GM19452 (cell line): ENCODE results near the gene KCNJ12.
"Not testable (repeated sequence)": the region's sequence is repeated elsewhere in the genome, so short reads cannot be mapped to it uniquely, and the experiment has no call there.

Experiments used
- ATAC-seq: cut with Tn5 transposase; IDR thresholded peaks from one replicate; pipeline ENCODE4 v1.9.1; 2021; ENCODE audit not compliant: unreplicated experiment

The KCNJ12 gene

DNA sequence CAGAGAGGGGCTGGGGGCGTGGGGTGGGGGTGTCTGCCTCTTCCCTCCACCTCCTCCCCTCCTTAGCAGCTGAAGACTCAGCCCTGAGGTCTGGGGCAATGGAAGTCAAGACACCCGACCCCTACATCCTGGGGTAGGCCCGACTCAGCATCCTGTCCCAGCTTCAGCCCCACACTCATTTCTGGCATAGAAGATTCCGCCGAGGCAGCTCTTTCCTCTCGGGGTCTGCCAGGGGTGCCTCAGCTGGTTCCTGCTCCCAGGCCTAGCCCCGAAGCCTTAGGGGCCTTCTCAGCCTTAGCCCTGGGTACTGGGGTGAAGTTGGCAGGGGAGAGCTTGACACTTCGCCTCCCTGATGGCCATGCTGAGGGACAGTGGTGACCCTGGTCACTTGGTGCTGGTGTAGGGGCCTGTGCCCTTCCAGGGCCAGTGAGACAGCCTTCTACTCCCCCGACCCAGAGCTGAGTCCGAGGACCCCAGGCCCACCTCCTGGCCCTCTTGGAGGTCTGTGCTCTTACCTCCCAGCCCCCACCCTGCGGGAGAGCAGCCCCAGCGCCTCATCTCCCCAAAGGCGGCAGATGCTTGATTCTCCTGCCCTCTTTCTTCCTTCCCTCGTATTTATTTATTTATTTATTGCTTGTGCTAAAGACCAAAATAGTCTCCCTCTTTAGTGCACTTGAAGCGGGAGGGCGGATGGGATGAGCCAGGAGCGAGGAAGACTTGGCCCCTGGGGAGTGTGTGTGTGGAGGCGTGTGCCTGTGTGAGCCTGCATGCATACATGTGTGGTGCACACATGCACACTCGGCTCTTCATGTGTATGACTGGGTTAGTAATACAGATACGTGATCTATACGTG is 42.5 kb downstream of the KCNJ12 start:
- no peak for ATAC-seq

DNA sequence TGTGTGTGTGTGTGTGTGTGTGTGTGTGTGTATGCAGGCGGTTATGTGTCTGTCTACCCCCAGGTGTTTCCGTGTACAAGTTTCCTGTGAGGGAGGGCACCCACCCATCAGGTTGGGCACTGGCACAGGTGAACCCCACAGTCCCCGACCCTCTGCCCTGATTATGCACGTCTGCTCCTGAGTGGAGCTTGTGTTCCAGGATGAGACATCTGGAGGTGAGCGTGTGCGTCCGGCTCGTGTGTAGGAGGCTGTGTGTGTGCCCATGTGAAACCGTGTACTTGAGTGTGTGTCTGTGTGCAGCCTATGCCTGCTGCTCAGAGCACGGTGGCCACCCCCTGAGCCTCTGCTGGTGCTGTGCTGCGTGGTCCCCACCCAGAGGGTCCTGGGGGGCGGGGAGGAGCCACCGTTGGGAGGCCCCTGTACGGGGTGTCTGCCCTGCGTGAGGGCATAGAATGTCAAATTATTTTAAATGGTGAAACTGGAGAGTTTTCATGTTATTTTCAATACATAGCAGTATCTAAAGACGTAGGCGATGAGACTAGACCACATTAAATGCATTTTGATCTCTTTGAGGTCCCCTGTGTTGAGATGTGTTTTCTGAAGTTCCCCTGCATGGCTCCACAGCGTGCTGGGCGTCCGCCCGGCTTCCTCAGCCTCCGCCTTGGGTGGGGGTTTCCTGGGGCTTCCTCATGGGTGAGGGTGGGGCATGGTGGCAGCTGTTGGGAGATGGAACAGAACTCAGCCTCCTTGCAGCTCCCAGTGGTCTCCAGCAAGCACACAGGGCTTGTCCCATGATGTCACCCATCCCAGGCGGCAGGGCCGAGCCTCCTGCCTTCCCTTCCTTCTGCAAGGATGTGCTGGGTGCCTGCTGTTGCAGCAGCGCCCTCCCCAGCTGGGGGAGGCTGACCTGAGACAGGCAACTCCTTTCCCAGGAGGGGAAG is 43.4 kb downstream of the KCNJ12 start:
- ATAC-seq = no peak

DNA sequence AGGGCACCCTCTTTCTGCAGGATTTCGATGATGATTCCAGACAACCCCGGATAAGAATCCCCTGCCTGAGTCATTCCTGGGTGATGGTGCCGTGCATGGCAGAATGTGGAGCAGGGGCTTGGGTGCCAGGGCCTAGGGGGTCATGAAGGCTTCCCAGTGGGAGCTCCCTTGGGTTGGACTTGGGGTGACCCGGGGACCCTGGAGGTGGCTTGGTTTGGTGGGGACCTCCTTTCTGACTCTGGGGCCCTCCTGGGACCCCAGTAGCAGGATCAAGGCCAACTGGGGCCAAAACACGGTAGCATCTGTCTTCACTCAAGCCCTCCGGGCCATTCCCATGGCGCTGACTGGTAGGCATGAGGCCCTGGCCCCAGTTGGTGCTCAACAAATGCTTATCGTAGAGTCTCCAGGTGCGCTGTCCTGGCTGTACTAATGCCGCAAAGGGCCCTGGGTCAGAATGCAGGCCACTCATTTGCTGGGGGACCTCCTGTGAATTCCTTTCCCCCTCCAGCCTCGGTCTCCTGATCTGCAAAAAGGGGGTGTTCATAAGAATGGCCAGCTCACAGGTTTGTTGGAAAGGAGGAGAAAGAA is 44.4 kb downstream of the KCNJ12 start:
- ATAC-seq = not testable (repeated sequence)

DNA sequence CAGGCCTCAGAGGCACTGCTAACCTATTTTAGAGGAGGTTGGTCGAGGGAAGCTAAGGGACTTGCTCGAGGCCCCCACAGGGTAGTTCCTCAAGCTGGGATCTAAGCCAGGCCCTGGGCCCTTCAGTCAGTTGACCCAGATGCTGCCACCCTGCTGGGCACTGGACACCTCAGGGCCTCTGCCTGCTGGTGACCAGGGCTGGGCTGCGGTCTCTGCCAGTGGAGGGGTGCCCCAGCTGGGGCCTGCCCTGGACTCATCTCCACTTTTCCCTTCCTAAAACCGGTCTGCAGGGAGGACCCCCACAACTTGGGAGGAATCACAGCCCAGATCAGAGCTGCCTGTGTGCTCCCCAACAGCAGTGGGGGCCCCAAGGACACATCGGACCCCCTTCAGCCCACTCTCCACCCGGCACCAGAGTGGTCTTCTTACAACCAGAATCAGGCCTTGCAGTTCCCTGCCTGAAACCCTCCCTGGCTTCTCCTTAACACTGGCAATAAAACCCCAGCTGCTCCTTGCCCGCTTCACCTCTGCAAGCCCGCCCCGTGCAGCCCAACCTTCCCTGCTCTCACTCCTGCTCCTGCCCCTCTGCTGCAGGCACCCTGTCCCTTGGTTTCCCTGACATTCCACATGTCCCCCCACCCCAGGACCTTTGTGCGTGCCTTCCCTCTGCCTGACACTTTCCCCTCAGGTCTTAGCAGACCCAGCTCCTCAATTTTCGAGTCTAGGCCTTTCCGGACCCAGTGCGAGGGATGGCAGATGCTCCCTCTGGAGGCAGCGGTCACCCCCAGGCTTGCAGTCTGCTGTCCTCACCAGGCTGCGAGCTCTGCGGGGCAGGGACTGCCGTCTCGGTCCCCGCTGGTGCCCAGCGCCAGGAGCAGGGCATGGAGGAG is 45.5 kb downstream of the KCNJ12 start:
- not testable (repeated sequence) for ATAC-seq

DNA sequence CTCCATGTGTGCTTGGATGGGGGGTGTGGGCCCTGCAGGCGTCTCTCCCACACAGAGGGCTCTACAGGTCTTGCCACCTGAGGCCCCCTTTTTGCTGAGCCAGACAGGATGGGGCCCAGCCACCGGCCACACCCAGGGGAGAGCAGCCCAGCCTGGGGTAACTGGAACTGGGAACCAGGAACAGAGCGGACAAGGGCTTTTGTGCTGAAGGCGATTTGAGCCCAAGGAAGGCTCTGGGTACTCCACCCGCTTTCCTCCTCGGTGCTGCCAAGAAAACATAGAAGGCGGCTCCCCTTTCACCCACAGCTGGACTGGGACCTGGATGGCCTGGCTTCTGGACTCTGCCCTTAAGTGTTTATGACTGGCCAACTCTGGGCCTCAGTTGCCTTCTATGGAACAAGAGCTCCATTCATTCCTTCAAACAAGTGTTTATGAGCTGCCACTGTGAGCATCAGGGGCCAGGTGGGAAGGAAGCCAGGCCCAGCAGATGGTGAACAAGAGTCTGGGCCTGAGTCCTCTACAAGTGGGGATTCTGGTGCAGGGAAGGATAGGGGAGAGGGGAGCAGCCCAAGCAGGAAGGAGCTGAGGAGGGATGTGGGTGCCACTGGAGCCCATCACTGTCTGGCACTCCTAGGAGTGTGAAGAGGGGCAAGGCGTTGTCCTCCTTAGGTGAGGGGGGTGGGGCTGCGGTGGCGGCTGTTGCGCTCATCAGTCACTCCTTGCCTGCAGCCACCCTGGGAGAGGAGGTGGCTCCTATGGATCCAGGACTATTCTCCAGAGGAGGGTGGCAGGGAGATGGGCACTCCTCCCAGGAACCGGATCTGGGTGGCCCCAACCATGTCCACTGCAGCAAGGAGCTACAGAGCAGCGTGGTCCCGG is 46.4 kb downstream of the KCNJ12 start:
- not testable (repeated sequence) for ATAC-seq

DNA sequence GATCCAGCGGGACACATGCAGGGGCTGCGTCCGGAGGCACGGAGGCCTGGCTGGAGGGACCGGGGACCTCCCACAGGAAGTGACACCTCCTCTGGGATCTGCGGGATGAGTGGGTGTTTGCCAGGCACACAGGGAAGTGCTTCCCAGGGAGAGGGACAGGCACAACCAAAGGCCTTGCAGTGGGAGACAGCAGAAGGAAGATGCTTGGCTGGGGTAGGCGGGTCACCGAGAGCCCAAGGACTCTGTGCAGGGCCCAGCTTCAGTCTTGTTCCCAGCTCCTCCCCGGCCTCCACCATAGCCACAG is 47.0 kb downstream of the KCNJ12 start:
- ATAC-seq = not testable (repeated sequence)

DNA sequence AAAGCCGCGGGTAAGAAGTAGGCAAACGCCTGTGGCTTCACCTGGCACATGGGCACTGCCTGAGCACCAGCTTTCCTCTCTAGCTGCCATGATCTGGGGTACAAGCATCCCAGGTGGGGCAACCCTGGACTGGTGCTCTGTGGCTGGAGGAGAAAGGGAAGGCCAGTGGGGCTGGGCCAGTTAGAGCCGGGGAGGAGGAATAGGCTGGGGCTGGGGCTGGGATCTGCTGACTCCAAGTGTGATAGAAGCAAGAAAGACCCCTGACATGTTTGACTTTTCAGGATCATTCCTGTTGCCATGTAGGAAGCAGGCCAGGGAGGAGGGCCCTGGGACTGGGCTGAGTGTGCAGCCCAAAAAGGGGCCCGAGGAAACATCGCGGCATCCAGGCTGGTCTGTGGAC is 48.5 kb downstream of the KCNJ12 start:
- ATAC-seq = not testable (repeated sequence)

DNA sequence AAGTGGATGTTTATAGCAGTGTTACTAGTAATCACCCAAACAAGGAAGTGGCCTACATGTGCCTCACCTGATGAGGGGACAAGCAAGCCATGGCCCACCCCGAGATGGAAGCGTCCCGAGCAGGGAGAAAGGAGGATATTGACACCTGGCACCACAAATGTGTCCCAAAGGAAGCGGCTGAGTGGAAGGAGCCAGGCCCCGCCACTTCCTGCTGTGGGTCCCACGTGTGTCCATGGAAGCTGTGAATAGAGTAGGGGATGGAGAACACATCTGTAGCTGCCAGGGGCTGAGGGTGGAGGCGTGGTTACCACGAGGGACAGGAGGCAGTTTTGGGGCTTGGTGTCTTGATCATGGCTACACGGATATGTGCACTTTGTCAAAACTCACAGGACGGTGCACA is 49.2 kb downstream of the KCNJ12 start:
- no peak for ATAC-seq

DNA sequence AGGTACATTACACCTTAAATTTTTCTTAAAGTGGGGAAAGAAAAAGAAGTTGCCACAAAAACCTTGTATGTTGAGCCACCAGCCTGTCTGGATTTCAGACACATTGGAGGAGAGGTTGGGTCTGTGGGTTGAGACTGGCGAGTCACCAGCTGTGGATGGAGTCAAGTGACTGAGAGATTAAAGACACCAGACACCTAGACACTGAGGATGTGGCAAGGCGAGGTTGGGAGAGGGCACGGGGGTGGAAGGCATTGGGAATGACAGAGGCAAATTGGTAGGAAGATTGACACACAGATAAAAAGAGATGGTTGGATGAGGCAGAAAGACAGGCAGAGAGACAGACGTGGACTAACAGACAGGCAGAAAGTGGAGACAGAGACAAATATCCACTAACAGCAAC is 49.6 kb downstream of the KCNJ12 start:
- ATAC-seq = no peak

DNA sequence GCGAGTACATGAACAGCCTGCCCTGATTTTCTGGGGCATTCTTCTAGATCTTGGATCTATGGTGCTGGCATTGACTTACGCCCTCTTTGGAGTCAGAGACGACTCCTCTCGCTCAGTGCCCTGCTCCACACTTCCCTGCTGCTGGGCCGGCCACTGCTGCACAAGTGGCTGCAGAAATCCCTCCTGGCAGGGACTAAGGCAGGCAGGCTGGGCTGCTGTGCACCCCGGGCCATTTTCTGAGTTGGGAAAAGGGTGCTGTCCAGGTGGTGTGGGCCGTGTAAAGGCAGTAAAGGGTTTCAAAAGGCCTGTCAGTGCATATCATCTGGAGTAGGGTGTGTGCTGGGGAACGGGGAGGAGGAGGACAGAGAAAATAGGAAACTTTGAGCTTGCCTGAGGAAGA is 50.1 kb downstream of the KCNJ12 start:
- ATAC-seq = not testable (repeated sequence)

DNA sequence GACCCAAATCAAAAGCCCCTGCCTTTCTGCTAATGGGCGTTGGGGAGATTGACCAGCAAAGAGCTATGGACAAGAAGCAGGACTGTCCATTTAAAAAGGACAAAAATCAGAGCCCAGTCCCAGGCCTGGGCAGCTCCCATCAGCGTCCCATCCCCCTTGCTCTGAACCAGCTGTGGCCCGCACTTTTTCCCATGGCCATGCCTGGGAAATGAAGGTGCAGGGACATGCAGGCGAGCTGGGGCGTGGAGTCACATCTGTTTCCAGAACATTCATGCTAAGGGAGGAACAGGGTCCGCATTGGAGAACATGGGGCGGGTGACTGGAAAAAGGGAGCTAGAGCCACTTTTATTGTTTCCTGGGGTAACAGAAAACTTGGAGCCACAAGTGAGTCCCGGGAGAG is 50.7 kb downstream of the KCNJ12 start:
- not testable (repeated sequence) for ATAC-seq

DNA sequence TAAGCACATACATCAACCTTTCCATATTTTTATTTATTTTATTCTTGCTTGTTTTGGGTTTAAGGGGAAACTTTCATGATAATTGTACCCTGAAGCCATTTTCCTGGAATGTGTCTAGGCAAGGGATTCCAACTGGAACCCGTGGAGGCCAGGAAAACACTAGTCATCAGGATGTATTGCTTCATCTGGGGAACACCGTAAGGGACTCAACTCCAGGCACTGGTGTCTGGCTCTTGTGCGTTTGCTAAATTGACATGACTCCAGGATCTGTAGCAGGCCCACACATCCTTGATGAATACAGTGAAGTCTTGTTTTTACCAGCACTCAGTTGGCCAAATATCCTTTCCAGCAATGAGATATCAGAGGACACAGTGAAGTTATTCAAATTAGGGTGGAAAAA is 51.6 kb downstream of the KCNJ12 start:
- ATAC-seq = not testable (repeated sequence)

DNA sequence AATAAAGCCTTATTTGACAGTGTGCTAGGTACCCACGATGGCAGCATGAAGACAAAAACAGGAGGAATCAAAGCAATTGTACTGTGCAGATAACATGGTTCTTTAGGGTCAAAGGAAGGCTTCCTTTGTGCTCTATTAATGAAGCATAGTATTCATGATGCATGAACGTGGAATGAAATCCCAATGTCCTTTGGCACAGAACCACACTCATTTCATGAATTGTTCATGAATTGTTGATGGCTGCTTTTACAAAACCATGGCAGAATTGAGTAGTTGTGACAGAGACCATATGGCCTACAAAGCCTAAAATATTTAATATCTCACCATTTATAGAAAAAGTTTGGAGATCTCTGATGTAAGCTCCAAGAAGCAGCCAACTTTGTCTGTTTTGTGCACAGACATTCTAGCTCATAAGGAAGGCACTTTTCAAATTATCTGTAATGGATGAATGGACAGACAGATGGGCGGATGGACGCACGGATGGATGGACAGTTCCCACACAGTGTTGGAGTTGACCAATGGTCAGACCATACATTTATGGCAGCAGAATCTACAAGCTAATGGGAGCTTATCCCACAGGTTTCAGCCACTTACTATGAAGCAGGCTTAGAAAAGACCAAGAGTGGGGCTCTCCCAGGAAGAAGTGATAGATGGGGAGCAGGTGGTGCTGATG is 52.7 kb downstream of the KCNJ12 start:
- not testable (repeated sequence) for ATAC-seq

DNA sequence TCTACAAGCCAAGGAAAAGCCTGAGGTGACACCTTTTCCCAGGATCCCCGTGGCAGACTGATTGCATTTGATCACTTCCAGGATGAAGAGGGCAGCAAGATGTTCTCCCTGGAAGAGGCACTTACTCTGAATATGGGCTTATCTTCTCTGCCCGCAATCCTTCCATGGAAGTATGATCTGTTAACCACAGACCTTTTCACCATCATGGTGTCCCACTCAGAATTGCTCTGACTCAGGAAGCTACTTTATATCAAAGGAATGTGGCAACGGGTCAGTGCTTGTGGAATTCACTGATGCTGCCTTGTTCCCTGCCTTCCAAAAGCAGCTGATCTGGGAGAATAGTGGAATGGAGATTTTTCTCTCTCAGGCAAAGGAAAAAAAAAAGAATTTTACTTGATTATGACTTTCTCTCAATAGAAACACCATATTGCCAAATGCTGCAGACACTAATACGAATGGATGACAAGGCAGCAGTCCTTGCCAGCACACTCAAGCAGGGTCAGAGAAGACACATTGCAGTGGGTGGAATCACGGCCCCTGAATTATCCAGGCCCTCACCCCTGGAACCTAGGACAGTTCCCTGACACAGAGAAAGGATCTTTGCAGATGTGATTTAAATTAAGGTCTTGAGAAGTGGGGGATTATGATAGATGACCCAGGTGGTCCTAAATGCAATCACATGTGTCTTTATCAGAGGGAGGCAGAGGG is 53.9 kb downstream of the KCNJ12 start:
- ATAC-seq = not testable (repeated sequence)

DNA sequence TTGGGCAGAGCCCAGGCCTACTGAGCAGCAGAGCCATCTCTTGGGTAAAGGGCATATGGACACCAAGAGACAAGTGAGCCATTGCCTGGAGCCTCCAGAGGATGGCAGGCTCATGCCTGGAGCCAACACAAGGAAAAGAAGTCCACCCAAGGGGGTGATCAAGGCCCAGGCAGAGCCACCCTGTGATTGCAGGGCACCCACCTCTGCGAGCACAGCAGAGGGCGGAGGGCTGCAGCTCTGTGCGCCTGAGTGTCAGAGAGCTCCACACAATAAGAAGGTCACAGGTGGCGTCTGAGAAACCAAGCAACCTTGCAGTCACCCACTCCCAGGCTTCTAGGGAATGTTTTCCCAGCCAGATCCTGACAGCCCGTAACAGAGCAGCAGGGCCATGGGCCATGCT is 57.8 kb downstream of the KCNJ12 start:
- not testable (repeated sequence) for ATAC-seq

DNA sequence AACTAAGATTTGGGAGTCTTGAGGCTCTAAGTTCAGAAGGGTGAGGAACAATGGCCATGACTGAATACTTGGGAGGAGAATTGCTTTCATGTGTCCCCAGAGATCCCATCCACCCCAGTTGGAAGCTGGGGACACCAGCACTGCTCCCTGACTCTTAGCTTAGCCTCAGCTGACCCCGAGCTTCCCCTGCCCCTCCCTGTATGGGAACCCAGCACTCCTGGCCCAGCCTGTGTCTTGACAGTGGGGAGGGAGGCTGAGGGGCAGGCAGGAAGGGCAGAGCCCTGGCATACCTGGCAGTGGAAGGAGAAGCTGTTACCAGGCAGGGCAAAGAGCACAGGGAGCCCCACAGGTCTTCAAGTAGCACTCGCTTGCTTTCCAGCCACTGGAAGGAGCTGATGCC is 58.8 kb downstream of the KCNJ12 start:
- ATAC-seq = not testable (repeated sequence)

DNA sequence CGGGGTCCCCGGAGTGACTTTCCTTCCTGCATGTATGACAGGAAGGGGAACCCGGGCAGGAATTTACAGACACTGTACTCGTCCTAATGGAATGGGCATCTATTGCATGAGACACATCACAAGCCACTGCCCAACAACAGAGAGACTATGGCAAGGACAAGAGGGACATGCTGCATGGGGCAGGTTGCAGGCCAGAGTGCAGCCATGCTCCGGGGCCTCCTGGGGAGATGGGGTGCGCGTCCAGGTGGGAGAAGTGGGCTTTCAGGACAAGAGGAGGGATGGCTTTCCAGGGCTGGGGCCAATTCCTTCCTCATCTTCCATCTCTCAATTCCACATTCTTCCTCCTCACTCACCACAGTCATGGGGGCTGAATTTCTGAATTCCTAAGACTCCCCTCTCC is 60.3 kb downstream of the KCNJ12 start:
- ATAC-seq = not testable (repeated sequence)
